Fibroblast of lung (primary cell): ENCODE data around the gene GPR37L1.

Experiments
- CTCF ChIP-seq, 2 donors: IDR thresholded peaks in 1 of 2; conservative IDR thresholded peaks in 1 of 2; 1 replicate in 1 of 2; 2 replicates in 1 of 2; pipeline ENCODE4 v1.5.1; 2011 to 2012; ENCODE audit warnings: low read length in 2 of 2, control low read depth in 1 of 2, inconsistent platforms in 1 of 2, low read depth in 1 of 2, mild to moderate bottlenecking in 1 of 2
- EZH2 ChIP-seq: IDR thresholded peaks from 2 replicates; pipeline ENCODE4 v1.5.1; 2012; ENCODE audit warnings: low read length, control low read depth, mild to moderate bottlenecking; ENCODE audit errors: missing control alignments

- TF ChIP-seq CTCF (conservative IDR thresholded peaks at IDR 0.05 in 1 of 2, IDR thresholded peaks at IDR 0.05 in 1 of 2; ENCODE audit: low read depth in 1 of 2, low read length in 2 of 2) (no peak), EZH2 (no peak)
These were observed 46.6 kb upstream of the GPR37L1 start for GRCh38 chr1:202076050-202076511.
